ENCODE data around the gene CALM3.

CALM3 gene

GRCh38 chr19:46604781-46605355 lies 3.7 kb downstream of the CALM3 start:
- in situ Hi-C loops (cut with MboI; ENCODE audit: low sequenced_read_pairs), result no loop called here
- DNase-seq (ENCODE audit: low spot score in 2 of 2), result no peak
- peaks cover 59% of the 10 kb centered on the region for H3K36me3 ChIP-seq (replicated peaks)
- no peaks in the 10 kb centered on the region for H3K27me3 ChIP-seq (ENCODE audit: low read depth)
- H3K4me3 ChIP-seq, result no peak overlapping the region
- peaks cover 11% of the 10 kb centered on the region for H3K4me1 ChIP-seq
- no peaks in the 10 kb centered on the region for H3K9me3 ChIP-seq

DNA sequence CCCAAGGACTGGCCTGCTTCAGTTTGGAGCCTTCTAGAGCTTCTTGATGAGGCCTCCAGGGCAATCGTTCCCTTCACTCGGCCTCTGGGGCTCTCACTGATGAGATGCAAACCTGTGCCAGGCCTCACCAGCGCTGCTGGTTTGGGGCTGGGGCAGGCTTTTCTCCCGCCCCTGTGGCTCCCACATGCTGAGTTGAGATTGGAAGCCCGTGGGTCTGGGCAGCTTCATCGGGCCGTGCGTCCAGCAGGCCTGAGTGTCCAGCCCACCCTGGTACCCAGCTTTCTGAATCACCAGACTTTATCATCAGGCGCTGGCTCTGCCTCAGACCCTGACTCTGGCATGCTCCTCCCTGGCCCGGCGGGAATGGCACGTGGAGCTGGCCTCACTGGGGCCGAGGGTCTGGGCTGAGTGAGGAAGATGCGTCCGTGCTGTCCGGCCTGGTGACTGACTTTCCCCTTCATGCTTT lies 4.3 kb downstream of the CALM3 start:
- Histone ChIP-seq H3K4me3 (no peak overlapping the region), H3K4me1 (peaks cover 11% of the 10 kb centered on the region), H3K9me3 (no peaks in the 10 kb centered on the region), H3K36me3 (replicated peaks) (peaks cover 62% of the 10 kb centered on the region), H3K27me3 (ENCODE audit: low read depth) (no peaks in the 10 kb centered on the region)
- no peak for DNase-seq (ENCODE audit: low spot score in 2 of 2)
- in situ Hi-C loops (cut with MboI; ENCODE audit: low sequenced_read_pairs), result no loop called here

- no peak overlapping the region for H3K4me3 ChIP-seq
- H3K9me3 ChIP-seq, result no peaks in the 10 kb centered on the region
- H3K36me3 ChIP-seq (replicated peaks), result peaks cover 62% of the 10 kb centered on the region
- H3K27me3 ChIP-seq (ENCODE audit: low read depth), result no peaks in the 10 kb centered on the region
- peaks cover 11% of the 10 kb centered on the region for H3K4me1 ChIP-seq
- in situ Hi-C loops (cut with MboI; ENCODE audit: low sequenced_read_pairs), result no loop called here
- DNase-seq (ENCODE audit: low spot score in 2 of 2), result no peak
Measured at GRCh38 chr19:46606019-46606418, 4.9 kb downstream of the CALM3 start.

DNA sequence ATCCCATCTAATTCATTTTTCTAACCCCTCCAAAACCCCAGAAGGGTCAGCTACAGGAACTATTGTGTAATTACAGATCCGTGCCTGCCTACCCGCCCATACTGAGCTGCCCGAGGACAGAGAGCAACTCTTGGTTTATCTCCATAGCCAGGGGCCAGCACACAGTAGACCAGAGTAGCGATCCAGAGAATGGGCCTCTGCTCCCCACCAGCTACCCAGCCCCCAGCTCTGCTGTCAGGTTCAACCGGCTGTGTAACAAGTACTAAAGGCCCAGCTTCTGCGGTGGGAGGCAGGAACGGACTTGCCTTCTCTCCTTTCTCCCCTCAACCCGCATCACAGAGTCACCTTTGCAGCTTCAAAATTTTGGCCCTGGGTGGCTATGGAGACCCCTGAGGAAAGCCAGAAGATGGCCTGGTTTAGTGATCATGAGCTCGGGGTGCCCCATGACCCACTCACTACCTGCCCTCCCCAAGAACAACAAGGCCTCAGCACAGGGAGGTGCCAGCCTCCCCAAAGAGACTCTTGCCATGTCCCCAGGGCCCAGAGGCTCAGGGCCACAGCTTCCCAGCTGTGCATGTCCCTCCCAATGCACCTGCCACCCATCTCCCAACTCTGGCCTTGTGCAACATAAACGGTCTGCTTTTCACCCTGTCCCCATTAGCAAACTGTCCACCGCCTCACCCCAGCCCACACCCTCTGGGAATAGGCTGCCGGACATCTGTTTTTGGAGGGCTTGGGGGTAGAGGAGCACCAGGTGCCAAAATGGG lies 5.7 kb downstream of the CALM3 start:
- Histone ChIP-seq H3K4me1 (peaks cover 11% of the 10 kb centered on the region), H3K4me3 (no peak overlapping the region), H3K9me3 (no peaks in the 10 kb centered on the region), H3K36me3 (replicated peaks) (peaks cover 58% of the 10 kb centered on the region), H3K27me3 (ENCODE audit: low read depth) (no peaks in the 10 kb centered on the region)
- in situ Hi-C loops (cut with MboI; ENCODE audit: low sequenced_read_pairs), result no loop called here
- no peak for DNase-seq (ENCODE audit: low spot score in 2 of 2)

- DNase-seq (ENCODE audit: low spot score in 2 of 2), result no peak
- no peaks in the 10 kb centered on the region for H3K27me3 ChIP-seq (ENCODE audit: low read depth)
- in situ Hi-C loops (cut with MboI; ENCODE audit: low sequenced_read_pairs), result no loop called here
- H3K4me1 ChIP-seq, result peaks cover 11% of the 10 kb centered on the region
- no peak overlapping the region for H3K4me3 ChIP-seq
- peaks cover 58% of the 10 kb centered on the region for H3K36me3 ChIP-seq (replicated peaks)
- H3K9me3 ChIP-seq, result no peaks in the 10 kb centered on the region
Measured at GRCh38 chr19:46607448-46607841, 6.3 kb downstream of the CALM3 start.

- in situ Hi-C loops (cut with MboI; ENCODE audit: low sequenced_read_pairs), result no loop called here
- peaks cover 4% of the 10 kb centered on the region for H3K4me1 ChIP-seq
- no peak for DNase-seq (ENCODE audit: low spot score in 2 of 2)
- no peaks in the 10 kb centered on the region for H3K27me3 ChIP-seq (ENCODE audit: low read depth)
- no peaks in the 10 kb centered on the region for H3K9me3 ChIP-seq
- no peak overlapping the region for H3K4me3 ChIP-seq
- peaks cover 52% of the 10 kb centered on the region for H3K36me3 ChIP-seq (replicated peaks)
Measured at GRCh38 chr19:46608178-46608577, 7.0 kb downstream of the CALM3 start.

DNA sequence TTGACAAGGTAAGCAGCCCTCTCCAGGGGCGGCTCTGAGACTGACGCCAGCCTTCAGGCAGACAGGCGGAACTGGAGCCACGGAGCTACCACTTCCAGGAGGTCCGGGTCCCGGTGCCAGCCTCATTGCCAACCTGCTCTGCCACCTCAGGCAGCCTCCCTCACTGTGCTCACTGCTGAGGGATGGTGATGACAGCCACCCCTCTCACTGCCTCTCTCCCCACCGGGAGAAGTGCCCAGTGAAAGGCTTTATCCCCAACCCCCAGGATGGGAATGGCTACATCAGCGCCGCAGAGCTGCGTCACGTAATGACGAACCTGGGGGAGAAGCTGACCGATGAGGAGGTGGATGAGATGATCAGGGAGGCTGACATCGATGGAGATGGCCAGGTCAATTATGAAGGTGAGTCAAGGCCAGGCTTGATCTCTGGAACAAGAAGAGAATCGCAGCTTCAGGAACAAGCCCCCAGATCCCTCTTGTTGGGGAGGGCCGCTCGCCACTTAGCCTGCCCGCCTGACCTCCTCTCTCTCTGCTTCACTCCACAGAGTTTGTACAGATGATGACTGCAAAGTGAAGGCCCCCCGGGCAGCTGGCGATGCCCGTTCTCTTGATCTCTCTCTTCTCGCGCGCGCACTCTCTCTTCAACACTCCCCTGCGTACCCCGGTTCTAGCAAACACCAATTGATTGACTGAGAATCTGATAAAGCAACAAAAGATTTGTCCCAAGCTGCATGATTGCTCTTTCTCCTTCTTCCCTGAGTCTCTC lies 7.6 kb downstream of the CALM3 start:
- H3K4me3 ChIP-seq, result no peak overlapping the region
- peaks cover 50% of the 10 kb centered on the region for H3K36me3 ChIP-seq (replicated peaks)
- DNase-seq (ENCODE audit: low spot score in 2 of 2), result no peak
- in situ Hi-C loops (cut with MboI; ENCODE audit: low sequenced_read_pairs), result no loop called here
- no peaks in the 10 kb centered on the region for H3K4me1 ChIP-seq
- H3K9me3 ChIP-seq, result no peaks in the 10 kb centered on the region
- no peaks in the 10 kb centered on the region for H3K27me3 ChIP-seq (ENCODE audit: low read depth)

GRCh38 chr19:46609511-46610412 lies 8.6 kb downstream of the CALM3 start:
- H3K4me3 ChIP-seq, result no peak overlapping the region
- no peaks in the 10 kb centered on the region for H3K9me3 ChIP-seq
- peaks cover 50% of the 10 kb centered on the region for H3K36me3 ChIP-seq (replicated peaks)
- no peak for DNase-seq (ENCODE audit: low spot score in 2 of 2)
- in situ Hi-C loops (cut with MboI; ENCODE audit: low sequenced_read_pairs), result loop anchor here (5.0 kb wide), 1 partner anchor 53 kb away; the partner anchor contains the start of gene DACT3
- H3K27me3 ChIP-seq (ENCODE audit: low read depth), result no peaks in the 10 kb centered on the region
- H3K4me1 ChIP-seq, result no peaks in the 10 kb centered on the region

DNA sequence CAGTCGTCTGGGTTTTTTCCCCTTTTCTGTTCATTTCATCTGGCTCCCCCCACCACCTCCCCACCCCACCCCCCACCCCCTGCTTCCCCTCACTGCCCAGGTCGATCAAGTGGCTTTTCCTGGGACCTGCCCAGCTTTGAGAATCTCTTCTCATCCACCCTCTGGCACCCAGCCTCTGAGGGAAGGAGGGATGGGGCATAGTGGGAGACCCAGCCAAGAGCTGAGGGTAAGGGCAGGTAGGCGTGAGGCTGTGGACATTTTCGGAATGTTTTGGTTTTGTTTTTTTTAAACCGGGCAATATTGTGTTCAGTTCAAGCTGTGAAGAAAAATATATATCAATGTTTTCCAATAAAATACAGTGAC lies 9.3 kb downstream of the CALM3 start:
- Histone ChIP-seq H3K27me3 (ENCODE audit: low read depth) (no peaks in the 10 kb centered on the region), H3K4me1 (no peaks in the 10 kb centered on the region), H3K36me3 (replicated peaks) (peaks cover 46% of the 10 kb centered on the region), H3K9me3 (no peaks in the 10 kb centered on the region), H3K4me3 (no peak overlapping the region)
- in situ Hi-C loops (cut with MboI; ENCODE audit: low sequenced_read_pairs), result loop anchor here (5.0 kb wide), 1 partner anchor 52 kb away; the partner anchor contains the start of gene DACT3
- no peak for DNase-seq (ENCODE audit: low spot score in 2 of 2)

DNA sequence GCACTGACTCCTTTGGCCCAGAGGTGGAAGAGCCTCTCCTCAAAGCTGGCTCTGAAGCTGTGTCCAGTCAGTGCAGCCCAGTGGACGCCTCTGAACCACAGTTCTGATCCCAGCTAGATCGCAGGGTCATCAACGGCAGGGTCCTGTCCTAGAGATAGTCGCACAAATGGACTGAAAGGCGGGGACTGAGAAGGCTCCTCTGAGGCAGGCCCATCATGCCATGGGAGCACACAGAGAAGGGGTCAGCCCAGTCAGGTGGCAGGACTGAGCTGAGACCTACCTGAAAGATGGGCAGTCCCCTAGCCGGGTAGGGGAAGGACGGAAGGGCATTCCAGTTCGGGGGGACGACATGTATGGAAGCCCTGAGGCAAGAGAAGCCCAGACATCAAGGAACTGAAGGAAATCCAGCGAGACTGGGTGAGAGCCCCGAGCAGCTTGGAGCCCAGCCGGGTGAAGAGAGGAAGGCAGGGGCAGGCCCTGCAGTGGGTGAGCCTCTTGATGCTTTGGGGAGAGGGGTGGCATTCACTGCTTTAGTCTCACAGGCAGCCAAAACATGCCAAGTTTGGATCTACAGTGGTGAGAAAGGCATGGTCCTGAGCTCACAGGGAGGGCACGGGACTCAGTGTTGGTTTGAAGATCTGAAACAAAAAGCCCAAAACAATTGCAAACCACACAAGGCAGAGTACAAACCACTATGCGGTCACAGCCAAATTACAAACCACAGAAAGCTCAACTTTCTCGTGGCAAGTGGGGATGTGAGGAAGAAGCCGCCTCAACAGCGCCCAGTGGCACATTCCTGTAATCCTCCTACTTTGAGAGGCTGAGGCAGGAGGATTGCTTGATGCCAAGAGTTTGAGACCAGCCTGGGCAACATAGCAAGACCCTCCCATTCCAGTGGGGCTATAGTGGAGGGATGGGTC lies 10.0 kb downstream of the CALM3 start:
- H3K9me3 ChIP-seq, result no peaks in the 10 kb centered on the region
- no peak for DNase-seq (ENCODE audit: low spot score in 2 of 2)
- H3K36me3 ChIP-seq (replicated peaks), result peaks cover 39% of the 10 kb centered on the region
- no peaks in the 10 kb centered on the region for H3K4me1 ChIP-seq
- in situ Hi-C loops (cut with MboI; ENCODE audit: low sequenced_read_pairs), result loop anchor here (5.0 kb wide), 1 partner anchor 51 kb away; the partner anchor contains the start of gene DACT3
- no peaks in the 10 kb centered on the region for H3K27me3 ChIP-seq (ENCODE audit: low read depth)
- H3K4me3 ChIP-seq, result no peak overlapping the region

GRCh38 chr19:46611776-46612175 lies 10.6 kb downstream of the CALM3 start:
- in situ Hi-C loops (cut with MboI; ENCODE audit: low sequenced_read_pairs), result loop anchor here (5.0 kb wide), 1 partner anchor 51 kb away; the partner anchor contains the start of gene DACT3
- Histone ChIP-seq H3K27me3 (ENCODE audit: low read depth) (no peaks in the 10 kb centered on the region), H3K4me1 (no peaks in the 10 kb centered on the region), H3K4me3 (no peak overlapping the region), H3K9me3 (no peaks in the 10 kb centered on the region), H3K36me3 (replicated peaks) (peaks cover 32% of the 10 kb centered on the region)
- DNase-seq (ENCODE audit: low spot score in 2 of 2), result no peak

DNA sequence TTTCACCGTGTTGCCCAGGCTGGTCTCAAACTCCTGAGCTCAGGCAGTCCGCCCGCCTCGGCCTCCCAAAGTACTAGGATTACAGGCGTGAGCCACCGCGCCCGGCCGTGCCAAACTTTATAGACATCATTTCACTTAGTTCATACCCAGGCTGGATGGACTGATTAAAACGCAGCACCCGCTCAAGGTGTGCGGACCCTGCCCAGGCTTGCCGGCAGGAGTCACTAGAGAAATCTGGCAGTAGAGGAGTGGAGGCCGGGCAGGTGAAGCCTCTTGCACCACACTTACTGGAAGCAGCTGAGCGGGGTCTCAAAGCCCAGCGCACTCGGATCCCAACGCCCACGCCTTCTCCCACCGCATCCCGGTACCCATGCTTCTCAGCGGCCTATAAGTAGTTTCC lies 12.4 kb downstream of the CALM3 start:
- Histone ChIP-seq H3K36me3 (replicated peaks) (peaks cover 15% of the 10 kb centered on the region), H3K9me3 (no peaks in the 10 kb centered on the region), H3K4me1 (peaks cover under 1% of the 10 kb centered on the region; the same call in 1 of the 2 replicates), H3K4me3 (no peak overlapping the region), H3K27me3 (ENCODE audit: low read depth) (no peaks in the 10 kb centered on the region)
- in situ Hi-C loops (cut with MboI; ENCODE audit: low sequenced_read_pairs), result loop anchor here (5.0 kb wide), 1 partner anchor 49 kb away; the partner anchor contains the start of gene DACT3
- no peak for DNase-seq (ENCODE audit: low spot score in 2 of 2)

All from HAP-1 (cell line).